ENCODE results near the gene GALNT9.

GRCh38 chr12:132359551-132359950 lies 30.2 kb upstream of the GALNT9 start:
- TF ChIP-seq CTCF (IDR thresholded peaks at IDR 0.05; ENCODE audit: insufficient read depth, low read depth, low read length), result no peak
- TF ChIP-seq EZH2 (IDR thresholded peaks at IDR 0.05; ENCODE audit: insufficient read depth, low read length), result no peak

Data from astrocyte (in vitro differentiated cells and primary cell).